HAP-1 (cell line): ENCODE results near the gene SHISAL1.
"Not testable (repeated sequence)": the region's sequence is repeated elsewhere in the genome, so short reads cannot be mapped to it uniquely, and the experiment has no call there.

Experiments used
- DNase-seq, 2 experiments: peaks; one replicate each; pipeline ENCODE4 v3.0.0-alpha.2; 2016 to 2020; ENCODE audit warnings: low spot score in 2 of 2
- H3K27me3 ChIP-seq: fragments of 250-450 bp; sonication (Bioruptor Pico); 2 replicates; pipeline ENCODE4 v1.5.1; 2020; ENCODE audit warnings: low read depth, mild to moderate bottlenecking, moderate library complexity
- H3K36me3 ChIP-seq: fragments of 250-450 bp; sonication (Bioruptor Pico); replicated peaks from 2 replicates; pipeline ENCODE4 v1.5.1; 2020; ENCODE audit warnings: mild to moderate bottlenecking
- H3K4me1 ChIP-seq: fragments of 250-450 bp; sonication (Bioruptor Pico); 2 replicates; pipeline ENCODE4 v1.5.1; 2020; ENCODE audit warnings: mild to moderate bottlenecking
- H3K4me3 ChIP-seq: fragments of 250-450 bp; sonication (Bioruptor Pico); 2 replicates; pipeline ENCODE4 v1.5.1; 2020; ENCODE audit warnings: mild to moderate bottlenecking, moderate library complexity
- H3K9me3 ChIP-seq: fragments of 250-450 bp; sonication (Bioruptor Pico); 2 replicates; pipeline ENCODE4 v1.5.1; 2020; ENCODE audit warnings: mild to moderate bottlenecking, moderate library complexity
- in situ Hi-C: fragments of 300-500 bp; cut with MboI; formaldehyde crosslinking; loops from 3 replicates; pipeline ENCODE4 v1.14.3; 2020; ENCODE audit warnings: low sequenced_read_pairs, inconsistent platforms, mixed read lengths

Gene SHISAL1

GRCh38 chr22:44243761-44244160 lies 69.0 kb downstream of the SHISAL1 start:
- Histone ChIP-seq H3K36me3 (no peaks in the 10 kb centered on the region), H3K4me3 (no peak overlapping the region), H3K27me3 (no peaks in the 10 kb centered on the region), H3K4me1 (no peaks in the 10 kb centered on the region), H3K9me3 (no peaks in the 10 kb centered on the region)
- no peak for DNase-seq
- in situ Hi-C loops: no loop called here

- Histone ChIP-seq H3K4me3 (no peak overlapping the region), H3K27me3 (no peaks in the 10 kb centered on the region), H3K4me1 (no peaks in the 10 kb centered on the region), H3K9me3 (no peaks in the 10 kb centered on the region), H3K36me3 (no peaks in the 10 kb centered on the region)
- in situ Hi-C loops: no loop called here
- DNase-seq: no peak
Observed at GRCh38 chr22:44242946-44243724, 69.6 kb downstream of the SHISAL1 start.

GRCh38 chr22:44241121-44241520 lies 71.6 kb downstream of the SHISAL1 start:
- in situ Hi-C loops, H3K27me3 ChIP-seq, H3K9me3 ChIP-seq, DNase-seq, H3K4me1 ChIP-seq, H3K36me3 ChIP-seq, H3K4me3 ChIP-seq: not testable (repeated sequence)

- no peak for DNase-seq
- H3K9me3 ChIP-seq: no peaks in the 10 kb centered on the region
- H3K4me3 ChIP-seq: no peak overlapping the region
- no peaks in the 10 kb centered on the region for H3K4me1 ChIP-seq
- in situ Hi-C loops: no loop called here
- no peaks in the 10 kb centered on the region; the same call in 1 of the 2 replicates for H3K27me3 ChIP-seq
- H3K36me3 ChIP-seq: no peaks in the 10 kb centered on the region
Observed at GRCh38 chr22:44237290-44237689, 75.5 kb downstream of the SHISAL1 start.

- H3K27me3 ChIP-seq, H3K4me3 ChIP-seq, in situ Hi-C loops, DNase-seq, H3K9me3 ChIP-seq, H3K36me3 ChIP-seq, H3K4me1 ChIP-seq: not testable (repeated sequence)
Observed at GRCh38 chr22:44234372-44234771, 78.4 kb downstream of the SHISAL1 start.

- H3K36me3 ChIP-seq: no peaks in the 10 kb centered on the region
- H3K4me3 ChIP-seq: no peak overlapping the region
- no peaks in the 10 kb centered on the region; the same call in 1 of the 2 replicates for H3K27me3 ChIP-seq
- no peaks in the 10 kb centered on the region for H3K4me1 ChIP-seq
- DNase-seq: no peak
- in situ Hi-C loops: no loop called here
- no peaks in the 10 kb centered on the region for H3K9me3 ChIP-seq
Observed at GRCh38 chr22:44231233-44231632, 81.5 kb downstream of the SHISAL1 start.

- H3K4me1 ChIP-seq: no peaks in the 10 kb centered on the region
- no peaks in the 10 kb centered on the region; the same call in 1 of the 2 replicates for H3K27me3 ChIP-seq
- H3K36me3 ChIP-seq: no peaks in the 10 kb centered on the region
- in situ Hi-C loops: no loop called here
- no peak for DNase-seq
- H3K9me3 ChIP-seq: no peaks in the 10 kb centered on the region
- H3K4me3 ChIP-seq: no peak overlapping the region
Observed at GRCh38 chr22:44229809-44230208, 82.9 kb downstream of the SHISAL1 start.

GRCh38 chr22:44229331-44229730 lies 83.4 kb downstream of the SHISAL1 start:
- DNase-seq: no peak
- Histone ChIP-seq H3K4me1 (no peaks in the 10 kb centered on the region), H3K9me3 (no peaks in the 10 kb centered on the region), H3K27me3 (no peaks in the 10 kb centered on the region; the same call in 1 of the 2 replicates), H3K4me3 (no peak overlapping the region), H3K36me3 (no peaks in the 10 kb centered on the region)
- in situ Hi-C loops: no loop called here

- no peaks in the 10 kb centered on the region for H3K36me3 ChIP-seq
- DNase-seq: no peak
- H3K9me3 ChIP-seq: no peaks in the 10 kb centered on the region
- H3K27me3 ChIP-seq: no peaks in the 10 kb centered on the region
- in situ Hi-C loops: no loop called here
- no peak overlapping the region for H3K4me3 ChIP-seq
- no peaks in the 10 kb centered on the region for H3K4me1 ChIP-seq
Observed at GRCh38 chr22:44225812-44226211, 86.9 kb downstream of the SHISAL1 start.

GRCh38 chr22:44225091-44225689 lies 87.6 kb downstream of the SHISAL1 start:
- H3K27me3 ChIP-seq: no peaks in the 10 kb centered on the region
- no peak for DNase-seq
- H3K4me1 ChIP-seq: no peaks in the 10 kb centered on the region
- no peaks in the 10 kb centered on the region for H3K36me3 ChIP-seq
- H3K4me3 ChIP-seq: no peak overlapping the region
- H3K9me3 ChIP-seq: no peaks in the 10 kb centered on the region
- in situ Hi-C loops: no loop called here

- Histone ChIP-seq H3K4me1 (no peaks in the 10 kb centered on the region), H3K27me3 (no peaks in the 10 kb centered on the region), H3K36me3 (no peaks in the 10 kb centered on the region), H3K4me3 (no peak overlapping the region), H3K9me3 (no peaks in the 10 kb centered on the region)
- in situ Hi-C loops: no loop called here
- DNase-seq: no peak
Observed at GRCh38 chr22:44224166-44224565, 88.6 kb downstream of the SHISAL1 start.

- Histone ChIP-seq H3K4me1 (no peaks in the 10 kb centered on the region), H3K4me3 (no peak overlapping the region), H3K9me3 (no peaks in the 10 kb centered on the region), H3K27me3 (no peaks in the 10 kb centered on the region), H3K36me3 (no peaks in the 10 kb centered on the region)
- no peak for DNase-seq
- in situ Hi-C loops: no loop called here
Observed at GRCh38 chr22:44221710-44222475, 90.9 kb downstream of the SHISAL1 start.

GRCh38 chr22:44220727-44221680 lies 91.7 kb downstream of the SHISAL1 start:
- Histone ChIP-seq H3K27me3 (no peaks in the 10 kb centered on the region), H3K36me3 (no peaks in the 10 kb centered on the region), H3K4me1 (no peaks in the 10 kb centered on the region), H3K4me3 (no peak overlapping the region), H3K9me3 (no peaks in the 10 kb centered on the region)
- in situ Hi-C loops: no loop called here
- no peak for DNase-seq
